Left ventricle myocardium inferior (tissue), 1 donor: ENCODE data around the gene ROR1. TPM values are rescaled to one million over a fixed set of nuclear protein-coding genes. Genes with fewer than 3 reads are reported as not detected.

Experiments used
- DNase-seq: peaks from one replicate; pipeline ENCODE4 v3.0.0-alpha.2; 2020
- H3K27ac ChIP-seq: fragments of 200-600 bp; replicated peaks from 2 replicates; pipeline ENCODE4 v1.8.0; 2021
- H3K27me3 ChIP-seq: fragments of 200-600 bp; 2 replicates; pipeline ENCODE4 v1.8.0; 2021; ENCODE audit warnings: low read depth
- H3K36me3 ChIP-seq: fragments of 200-600 bp; 2 replicates; pipeline ENCODE4 v1.8.0; 2021
- H3K4me1 ChIP-seq: fragments of 200-600 bp; 2 replicates; pipeline ENCODE4 v1.8.0; 2021
- H3K4me3 ChIP-seq: fragments of 200-600 bp; 2 replicates; pipeline ENCODE4 v1.8.0; 2021; ENCODE audit warnings: mild to moderate bottlenecking, moderate library complexity
- H3K9me3 ChIP-seq: fragments of 200-600 bp; replicated peaks from 2 replicates; pipeline ENCODE4 v1.8.0; 2021
- CTCF ChIP-seq: fragments of 200-600 bp; IDR thresholded peaks from 2 replicates; pipeline ENCODE4 v1.8.0; 2021; ENCODE audit warnings: antibody characterized with exemption, mild to moderate bottlenecking, borderline replicate concordance
- intact Hi-C: fragments of 100-400 bp; cut with micrococcal nuclease; formaldehyde crosslinking; loops from one replicate; pipeline ENCODE4 v1.11.0; 2022
- total RNA-seq: library from RNA; stranded (reverse); fragmentation: NEBNext Ultra II Directional; extraction: Animal tissue kit (Norgen Biotek cat#: 25700); gene quantifications from one replicate; pipeline ENCODE4 v1.2.1, GENCODE V29; 2021
- donor health status: DM: no; HTN: yes; CAD: no; lungs with severe emphysema.

ROR1 gene
- total RNA-seq, 1 donor from 2014 or later = 14.0 TPM

GRCh38 chr1:64043976-64044375 lies 270.2 kb downstream of the ROR1 start:
- H3K9me3 ChIP-seq = no peaks in the 10 kb centered on the region
- no peak for DNase-seq
- no peak for TF ChIP-seq CTCF
- peaks cover 50% of the 10 kb centered on the region for H3K4me1 ChIP-seq
- H3K27me3 ChIP-seq = no peaks in the 10 kb centered on the region
- no peaks in the 10 kb centered on the region for H3K36me3 ChIP-seq
- H3K4me3 ChIP-seq = no peak overlapping the region
- intact Hi-C loops = no loop called here
- H3K27ac ChIP-seq = peak overlapping the region; percentile 86

GRCh38 chr1:64046243-64046642 lies 272.4 kb downstream of the ROR1 start:
- intact Hi-C loops = no loop called here
- Histone ChIP-seq H3K4me1 (peaks cover 48% of the 10 kb centered on the region), H3K4me3 (no peak overlapping the region), H3K36me3 (no peaks in the 10 kb centered on the region), H3K27ac (peak overlapping the region; percentile 5), H3K27me3 (no peaks in the 10 kb centered on the region), H3K9me3 (no peaks in the 10 kb centered on the region)
- TF ChIP-seq CTCF = no peak
- no peak for DNase-seq

- H3K4me3 ChIP-seq = no peak overlapping the region
- H3K36me3 ChIP-seq = no peaks in the 10 kb centered on the region
- H3K27ac ChIP-seq = peak overlapping the region; percentile 5
- intact Hi-C loops = no loop called here
- no peak for TF ChIP-seq CTCF
- H3K4me1 ChIP-seq = peaks cover 42% of the 10 kb centered on the region
- no peak for DNase-seq
- H3K9me3 ChIP-seq = no peaks in the 10 kb centered on the region
- no peaks in the 10 kb centered on the region for H3K27me3 ChIP-seq
Observed at GRCh38 chr1:64046891-64047290, 273.1 kb downstream of the ROR1 start.

- no peak for DNase-seq
- no peak for TF ChIP-seq CTCF
- Histone ChIP-seq H3K9me3 (no peaks in the 10 kb centered on the region), H3K4me3 (no peak overlapping the region), H3K27me3 (no peaks in the 10 kb centered on the region), H3K4me1 (peaks cover 39% of the 10 kb centered on the region), H3K27ac (no peak overlapping the region), H3K36me3 (no peaks in the 10 kb centered on the region)
- intact Hi-C loops = no loop called here
Observed at GRCh38 chr1:64047549-64047996, 273.8 kb downstream of the ROR1 start.

GRCh38 chr1:64049900-64050540 lies 276.2 kb downstream of the ROR1 start:
- Histone ChIP-seq H3K36me3 (no peaks in the 10 kb centered on the region), H3K4me1 (peaks cover 38% of the 10 kb centered on the region), H3K27ac (no peak overlapping the region), H3K4me3 (no peak overlapping the region), H3K9me3 (no peaks in the 10 kb centered on the region), H3K27me3 (no peaks in the 10 kb centered on the region)
- no peak for DNase-seq
- no peak for TF ChIP-seq CTCF
- intact Hi-C loops = no loop called here
